CD4-positive, alpha-beta T cell treated with Interleukin-21 for 1 hour (primary cell): ENCODE measurements around the gene MINDY3.
"Not testable (repeated sequence)": the region's sequence is repeated elsewhere in the genome, so short reads cannot be mapped to it uniquely, and the experiment has no call there.

Source experiments
- DNase-seq: peaks from one replicate; pipeline ENCODE4 v3.0.0-alpha.2; 2020

MINDY3 gene

DNA sequence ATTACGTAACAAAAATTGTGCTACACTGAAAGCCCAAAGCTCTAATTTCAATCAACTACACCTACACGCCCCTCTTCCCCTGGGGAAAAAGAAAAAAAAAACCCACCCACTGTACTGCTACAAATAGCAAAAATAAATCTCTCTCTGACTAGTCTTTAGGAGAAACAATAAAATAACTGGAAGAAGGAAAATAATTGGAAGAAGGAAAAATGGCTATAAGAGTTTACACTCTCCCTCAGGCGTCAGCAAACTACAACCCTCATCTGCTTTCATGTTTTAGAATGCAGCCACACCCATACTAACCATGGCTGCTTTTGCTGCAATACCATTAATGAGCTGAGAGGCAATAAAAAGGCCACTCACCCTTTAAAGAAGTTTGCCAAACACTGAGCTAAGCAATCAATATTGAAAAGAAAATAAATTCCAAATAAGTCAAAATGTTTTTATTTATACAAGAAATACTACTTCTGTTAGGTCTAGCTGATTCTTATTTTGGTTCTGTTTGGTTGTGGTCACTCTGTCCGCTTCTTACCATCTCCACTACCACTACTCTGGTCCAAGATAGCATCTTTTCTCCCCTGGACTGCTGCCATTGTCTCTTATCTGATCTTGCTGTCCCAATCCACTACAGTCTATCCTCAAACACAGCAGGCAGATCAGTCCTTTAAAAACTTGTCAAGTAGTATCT is 3.8 kb downstream of the MINDY3 start:
- no peak for DNase-seq

DNA sequence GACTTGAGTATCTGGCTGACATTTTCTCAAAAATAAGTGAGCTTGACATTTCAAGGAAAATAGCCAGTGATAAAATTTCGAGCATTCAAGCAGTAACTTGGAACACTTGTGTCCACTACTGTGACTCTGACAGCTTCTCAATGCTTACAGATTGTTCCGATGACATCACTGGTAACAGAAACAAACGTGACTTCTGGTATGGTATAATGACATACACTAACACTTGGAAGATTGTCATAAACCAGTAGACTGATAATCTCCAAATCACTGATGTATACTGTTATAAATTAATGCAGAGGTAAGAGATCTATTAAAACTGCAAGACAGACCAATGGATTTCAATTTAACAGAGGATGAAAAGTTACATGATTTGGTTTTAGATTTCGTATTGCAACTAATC is 6.5 kb downstream of the MINDY3 start:
- DNase-seq = no peak

DNA sequence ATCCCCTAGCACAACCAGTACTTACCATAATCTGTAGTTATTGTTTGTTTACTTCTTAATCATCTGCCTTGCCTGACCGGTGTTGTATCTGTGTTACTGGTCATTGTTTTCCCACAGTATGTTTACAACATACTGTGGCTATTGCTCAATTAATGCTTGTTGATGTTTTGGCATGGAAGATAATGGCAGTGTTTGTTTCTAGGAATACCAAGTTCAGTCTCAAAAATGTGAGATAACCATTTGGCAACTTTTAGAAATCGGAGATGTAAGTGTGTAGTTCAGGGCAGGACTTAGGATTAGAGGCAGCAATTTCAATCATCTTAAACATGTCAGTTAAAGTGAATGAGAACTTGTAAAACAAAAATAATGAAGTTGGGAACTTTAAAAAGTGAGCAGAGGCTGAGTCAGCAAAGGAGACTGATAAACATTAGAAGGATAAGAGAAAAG is 8.2 kb downstream of the MINDY3 start:
- no peak for DNase-seq

DNA sequence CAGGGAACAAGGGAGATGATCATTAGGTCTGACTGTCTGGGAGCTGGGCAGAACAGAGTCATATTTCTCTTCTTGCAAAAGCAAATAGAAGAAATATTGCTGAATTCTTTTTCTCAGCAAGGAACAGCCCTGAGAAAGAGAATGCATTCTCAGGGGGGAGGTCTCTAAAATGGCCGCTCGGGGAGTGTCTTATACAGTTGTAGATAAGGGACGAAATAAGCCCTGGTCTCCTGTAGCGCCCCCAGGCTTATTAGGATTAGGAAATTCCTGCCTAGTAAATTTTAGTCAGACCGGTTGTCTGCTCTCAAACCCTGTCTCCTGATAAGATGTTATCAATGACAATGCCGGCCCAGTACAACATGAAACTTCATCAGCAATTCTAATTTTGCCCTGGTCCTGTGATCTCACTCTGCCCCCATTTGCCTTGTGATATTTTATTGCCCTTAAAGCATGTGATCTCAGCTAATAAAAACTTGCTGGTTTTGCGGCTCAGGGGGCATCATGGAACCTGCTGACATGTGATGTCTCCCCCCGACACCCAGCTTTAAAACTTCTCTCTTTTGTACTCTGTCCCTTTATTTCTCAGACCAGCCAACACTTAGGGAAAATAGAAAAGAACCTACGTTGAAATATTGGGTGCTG is 9.8 kb downstream of the MINDY3 start:
- not testable (repeated sequence) for DNase-seq

DNA sequence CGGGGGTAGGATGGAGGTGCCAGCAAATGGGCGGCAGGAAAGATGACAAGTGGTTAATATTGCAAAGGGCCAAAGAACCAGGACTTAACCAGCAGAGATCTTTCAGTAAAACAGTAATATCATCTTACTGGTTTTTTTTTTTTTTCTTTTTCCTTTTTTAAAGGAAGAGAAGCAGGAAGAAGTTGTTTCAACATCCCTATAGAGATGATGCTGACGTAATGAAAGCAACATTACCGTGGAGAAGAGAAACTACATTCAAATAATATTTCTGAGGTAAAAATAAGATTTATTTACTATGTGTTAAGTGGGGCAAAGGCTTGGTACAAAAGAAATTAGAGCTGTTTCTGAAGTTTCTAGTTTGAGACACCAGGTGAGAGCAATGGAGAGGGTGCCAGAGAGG is 11.0 kb downstream of the MINDY3 start:
- no peak for DNase-seq

DNA sequence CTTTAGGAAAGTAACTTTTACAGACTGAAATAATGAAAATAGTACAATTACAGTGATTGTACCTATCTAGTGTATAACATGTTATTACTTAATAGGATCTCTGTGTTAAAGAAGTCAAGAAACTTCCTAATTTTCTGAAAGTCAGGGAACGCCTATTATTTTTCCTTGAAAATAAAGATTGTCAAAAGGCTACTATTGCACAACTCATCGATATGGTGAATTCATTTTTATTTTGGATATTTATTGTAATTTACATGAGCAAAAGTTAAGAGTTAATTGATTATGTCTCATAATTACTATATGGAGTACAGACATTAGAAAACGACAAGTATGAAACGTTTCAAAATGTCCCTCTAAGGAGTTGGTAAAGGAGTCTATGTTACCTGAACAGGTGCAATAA is 12.8 kb downstream of the MINDY3 start:
- no peak for DNase-seq

DNA sequence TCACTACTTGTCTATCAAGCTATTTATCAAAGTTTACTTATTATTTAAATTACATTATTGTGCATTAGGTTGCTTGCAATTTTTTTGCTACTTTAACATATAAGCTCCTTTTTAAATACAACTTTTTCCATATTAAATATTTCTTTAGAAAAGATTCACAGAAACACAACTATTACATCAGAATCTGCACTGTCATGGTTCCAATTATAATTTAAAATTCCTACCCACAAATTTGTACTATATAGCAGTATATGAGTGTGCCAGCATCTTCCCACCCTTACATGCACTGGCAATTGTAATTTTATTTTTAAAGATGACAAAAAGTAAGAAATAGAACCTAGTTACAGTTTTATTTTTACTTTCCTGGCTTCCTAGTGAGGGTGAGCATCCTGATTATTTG is 15.8 kb downstream of the MINDY3 start:
- no peak for DNase-seq

DNA sequence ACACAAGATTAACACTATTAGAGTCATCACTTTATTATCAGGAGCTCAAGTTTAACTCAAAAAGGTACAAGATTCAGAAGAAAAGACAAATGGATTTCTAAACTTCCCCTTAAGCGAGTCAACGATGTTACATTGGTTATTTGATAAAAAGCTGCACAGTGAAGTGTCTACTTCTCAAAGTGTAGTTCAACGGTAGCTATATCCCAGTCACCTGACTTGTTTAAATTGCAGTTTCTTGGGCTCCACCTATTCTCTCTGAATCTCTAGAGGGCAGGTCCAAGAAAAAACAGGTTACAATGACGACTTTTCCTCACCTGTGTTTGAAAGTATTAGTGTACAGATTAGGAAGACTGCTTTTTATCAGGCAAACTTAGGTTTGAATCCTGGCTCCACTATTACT is 16.6 kb downstream of the MINDY3 start:
- no peak for DNase-seq

DNA sequence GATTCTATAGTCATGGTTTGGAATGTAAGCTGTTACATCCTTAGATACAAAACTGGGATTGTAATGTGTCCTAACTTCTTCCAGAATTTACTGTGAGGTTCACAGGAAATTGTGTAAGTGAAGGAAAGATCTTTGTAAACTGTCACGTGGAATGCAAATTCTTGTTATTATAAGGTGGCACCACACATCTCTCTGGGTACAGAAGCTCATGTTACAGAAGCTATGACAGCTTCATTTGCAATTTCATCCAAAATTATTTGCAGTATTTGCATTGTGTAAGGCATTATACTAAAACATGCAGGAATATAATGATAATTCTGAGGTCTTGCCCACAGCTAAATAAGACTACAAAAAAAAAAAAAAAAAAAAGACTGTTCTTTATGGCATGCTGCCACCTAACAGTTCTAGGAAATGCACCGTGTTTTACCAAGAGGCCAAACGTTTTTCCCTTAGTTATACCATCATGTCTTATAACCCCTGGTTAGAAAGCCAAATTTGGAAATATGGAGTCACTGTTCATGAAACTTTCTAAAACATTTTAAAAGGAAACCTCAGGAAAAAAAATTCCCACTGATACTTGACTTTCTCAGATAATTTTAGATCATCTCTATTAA is 17.6 kb downstream of the MINDY3 start:
- DNase-seq = no peak

DNA sequence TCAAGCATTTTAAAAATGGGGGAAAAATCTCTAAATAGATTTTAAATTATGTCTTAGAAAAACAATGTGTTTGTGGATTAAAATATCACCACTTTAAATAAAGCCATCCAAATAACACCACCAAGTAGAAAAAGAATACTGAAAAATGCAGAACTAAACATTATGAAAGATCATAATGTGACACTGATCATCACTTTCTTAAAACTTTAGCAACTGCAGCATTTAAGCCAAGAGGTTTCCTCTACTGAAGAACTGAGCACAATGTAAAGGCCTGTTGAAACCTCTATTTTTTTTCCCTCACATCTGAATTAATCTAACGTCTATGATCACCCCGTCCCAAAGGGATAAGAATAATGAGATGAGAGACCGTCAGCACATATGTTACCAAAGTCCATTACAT is 18.6 kb downstream of the MINDY3 start:
- DNase-seq = no peak

DNA sequence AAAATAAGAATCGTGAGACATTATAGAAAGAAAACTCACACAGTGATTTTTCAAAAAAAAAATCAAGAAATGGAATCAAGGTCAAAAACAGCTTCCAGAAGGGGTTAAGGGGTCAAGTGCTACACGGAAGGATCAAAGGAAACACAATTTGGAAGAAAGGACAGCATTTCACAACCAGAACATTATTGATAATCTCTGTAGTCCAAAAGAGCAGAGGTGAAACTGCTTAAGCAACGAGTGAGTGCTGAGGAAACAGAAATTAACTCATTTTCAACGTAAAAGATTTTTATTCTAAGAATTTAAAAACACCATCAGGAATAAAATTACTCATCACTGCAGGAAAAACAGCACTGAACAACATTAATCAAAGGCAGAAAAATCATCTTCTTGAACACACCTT is 23.5 kb downstream of the MINDY3 start:
- DNase-seq = no peak

DNA sequence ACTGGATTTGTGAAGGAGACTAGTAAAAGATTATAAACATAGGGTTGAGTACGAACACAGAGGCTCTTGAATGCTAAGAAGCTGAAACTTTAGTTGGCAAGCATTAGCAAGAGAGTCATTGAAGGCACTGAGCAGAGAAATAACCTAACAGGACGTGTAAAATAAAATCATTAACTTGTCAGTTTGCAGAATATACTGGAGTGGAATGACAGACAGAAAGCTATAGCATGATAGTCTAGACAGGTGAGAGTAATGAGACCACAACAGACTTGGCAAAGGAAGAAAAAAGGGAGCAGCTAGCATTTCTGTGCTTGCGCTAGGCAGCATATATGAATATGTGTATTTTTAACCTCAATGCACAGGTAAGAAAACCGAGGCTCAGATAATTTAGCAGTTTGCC is 30.8 kb downstream of the MINDY3 start:
- DNase-seq = no peak

DNA sequence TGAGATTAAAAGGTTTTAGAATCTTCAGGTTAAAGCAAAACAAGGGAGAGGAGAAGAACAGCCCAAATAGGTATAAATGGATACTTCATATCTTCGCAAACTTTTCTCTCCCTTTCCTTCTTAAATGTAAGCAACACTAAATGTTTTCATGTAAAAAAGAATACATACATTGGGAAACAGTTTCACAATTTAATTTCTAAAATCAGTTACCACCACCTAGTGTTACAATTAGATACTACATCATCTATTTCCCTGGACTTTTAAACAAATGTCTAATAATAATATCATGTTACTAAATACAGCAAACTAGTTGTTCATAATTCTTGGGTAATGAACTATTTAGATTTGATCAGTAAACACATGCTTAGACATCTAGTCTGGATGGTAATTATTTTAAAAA is 35.8 kb downstream of the MINDY3 start:
- DNase-seq = peak; percentile 4

DNA sequence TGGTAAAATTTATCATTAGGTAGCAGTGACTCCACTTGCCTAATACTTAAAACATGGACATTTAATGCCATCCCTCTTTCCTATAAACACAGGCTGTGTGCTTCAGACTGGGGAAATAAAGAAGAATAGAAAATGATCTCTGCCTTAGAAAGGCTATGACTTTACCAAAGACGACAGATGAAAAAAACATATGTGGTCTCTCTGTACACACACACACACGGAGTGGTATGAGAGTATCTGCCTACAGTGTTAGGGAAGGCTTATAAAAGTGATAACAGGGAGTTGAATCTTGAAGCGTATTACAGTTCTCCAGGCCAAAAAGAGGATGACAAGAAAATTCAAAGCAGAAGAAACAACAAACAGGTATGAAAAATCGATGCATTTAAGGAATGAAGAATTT is 38.2 kb downstream of the MINDY3 start:
- DNase-seq = no peak

DNA sequence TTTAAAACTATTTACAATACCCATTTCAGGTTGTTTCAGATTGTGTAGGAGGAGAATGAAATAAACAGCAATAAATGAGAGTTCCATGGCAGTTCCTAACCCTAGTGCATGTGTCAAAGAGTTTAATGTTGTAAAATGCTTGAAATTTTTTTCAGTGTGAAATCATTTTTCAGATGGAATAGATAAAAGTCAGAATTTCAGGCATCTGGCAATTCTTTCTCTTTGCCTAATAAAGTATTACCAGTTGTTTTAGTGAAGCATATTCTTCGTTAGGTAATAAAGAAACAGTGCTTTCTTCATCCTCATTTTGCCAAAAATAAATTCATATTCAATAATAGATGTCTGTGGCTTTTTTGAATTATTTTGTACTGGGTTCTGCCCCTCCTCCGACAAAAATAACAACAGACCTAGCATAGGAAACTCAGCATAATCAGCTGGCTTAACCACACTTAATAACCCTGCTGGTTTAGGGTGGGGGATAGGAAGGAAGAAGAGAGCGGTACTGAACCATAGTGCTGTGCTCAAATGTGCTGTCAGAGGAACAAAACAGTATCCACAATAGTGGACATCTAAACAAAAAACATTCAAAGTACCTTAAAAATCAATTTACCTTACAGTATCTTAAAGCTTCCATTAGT is 39.1 kb downstream of the MINDY3 start:
- DNase-seq = no peak

DNA sequence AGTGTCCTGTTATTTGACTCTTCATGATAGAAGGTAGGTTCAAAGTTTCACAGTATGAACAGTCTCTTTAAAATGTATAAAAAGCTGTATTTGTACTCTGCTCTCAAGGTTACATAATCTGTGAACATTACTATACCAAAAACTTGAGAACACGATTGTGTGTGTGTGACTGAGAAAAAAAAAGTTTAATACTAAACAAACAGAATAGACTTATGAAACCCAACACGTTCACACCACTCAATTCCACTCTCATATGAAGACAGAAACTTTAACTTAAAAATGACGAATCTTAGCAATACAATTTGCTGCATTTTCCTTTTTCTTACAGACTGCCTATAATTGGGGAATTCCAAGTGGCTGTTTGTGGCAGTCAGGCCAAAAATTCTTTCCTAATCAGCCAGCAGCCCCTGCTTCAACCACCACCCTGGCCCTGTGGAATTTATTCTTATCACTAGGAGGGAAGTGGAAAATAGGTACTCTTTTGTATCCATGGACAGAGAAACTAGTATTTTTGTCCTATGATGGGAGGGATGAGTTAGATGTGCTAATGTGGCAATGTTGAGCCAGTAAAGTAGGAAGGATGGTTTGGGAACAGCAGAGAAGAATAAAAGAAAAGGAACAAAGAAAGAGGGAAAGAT is 42.8 kb downstream of the MINDY3 start:
- DNase-seq = no peak

DNA sequence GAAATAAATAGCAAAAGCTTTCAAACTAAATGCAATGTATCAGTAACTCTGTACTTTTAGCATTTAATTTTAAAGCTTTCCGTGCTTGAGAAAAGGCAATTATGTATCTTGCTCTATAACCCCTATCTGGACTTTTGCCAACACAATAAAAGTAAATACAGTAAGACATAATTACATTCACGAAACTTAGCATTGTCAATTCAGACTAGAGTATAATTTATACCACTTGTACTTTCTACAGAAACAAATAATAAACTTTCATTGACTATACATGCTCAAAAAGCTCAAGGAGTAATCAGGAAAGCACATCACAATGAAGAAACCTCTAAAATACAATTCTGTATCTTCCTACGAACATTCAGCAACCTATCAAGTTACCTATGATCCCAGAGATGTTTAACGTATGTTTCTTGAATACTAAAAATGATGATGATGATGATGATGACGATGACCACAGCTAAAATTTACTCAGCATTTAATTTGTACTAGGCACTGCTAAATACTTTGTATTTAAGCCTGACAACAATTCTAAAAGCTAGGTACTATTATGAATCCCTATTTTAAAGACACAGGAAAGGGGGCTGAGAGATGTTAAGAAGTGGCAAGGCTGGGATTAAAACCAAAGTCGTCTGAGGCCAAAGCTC is 44.9 kb downstream of the MINDY3 start:
- no peak for DNase-seq

DNA sequence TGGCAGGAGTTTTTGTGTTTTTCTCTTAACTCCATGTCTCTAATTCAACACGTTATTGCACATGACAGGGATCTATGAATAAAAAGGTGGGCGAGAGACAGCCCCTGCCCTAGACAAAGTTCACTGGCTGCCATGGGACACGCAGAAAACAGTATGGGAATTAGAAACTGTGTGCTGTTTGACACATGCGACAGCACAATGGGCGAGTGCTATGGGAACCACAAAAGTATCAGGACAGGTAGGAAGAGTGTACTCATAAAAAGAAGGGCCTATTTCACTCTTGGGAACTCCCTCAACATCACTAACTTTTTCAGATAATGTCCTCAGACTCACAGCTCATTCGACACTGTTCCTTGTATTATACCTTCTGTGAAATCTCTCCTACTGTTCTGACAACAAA is 45.7 kb downstream of the MINDY3 start:
- DNase-seq = no peak

DNA sequence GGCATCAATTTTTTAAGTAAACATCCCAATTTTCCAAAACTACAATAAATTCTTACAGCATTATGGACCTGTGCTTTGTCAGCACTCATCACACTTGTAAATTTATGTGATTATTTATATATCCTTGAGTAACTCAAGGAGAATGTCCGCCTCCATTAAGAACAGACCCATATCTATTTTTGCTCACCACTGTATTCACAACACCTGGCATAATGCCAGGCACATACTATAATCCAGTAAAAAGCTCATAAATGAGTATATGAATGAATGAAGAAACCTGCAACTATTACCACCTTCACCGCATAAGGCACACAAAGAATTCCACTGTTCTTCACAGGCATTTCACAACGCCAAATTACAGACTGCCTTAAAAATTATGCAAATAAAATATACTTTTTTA is 46.9 kb downstream of the MINDY3 start:
- no peak for DNase-seq

DNA sequence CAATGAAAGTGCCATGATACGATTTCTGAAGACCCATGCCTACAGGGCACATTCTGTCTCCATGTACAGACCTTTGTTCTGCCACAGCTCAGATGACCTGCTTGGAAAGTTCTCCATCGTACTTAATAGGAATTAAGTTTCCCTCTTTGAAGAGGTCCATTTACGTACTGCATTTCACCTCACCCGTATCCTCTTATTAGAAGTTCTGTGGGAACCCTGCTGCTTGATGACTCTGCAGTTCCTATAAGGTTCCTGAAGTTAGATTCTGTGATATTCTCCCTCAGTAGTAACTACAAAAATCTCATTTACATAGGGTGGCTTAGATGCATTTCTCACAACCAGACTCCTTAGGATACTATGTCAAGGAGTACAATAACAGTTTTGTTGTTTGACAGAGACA is 50.9 kb downstream of the MINDY3 start:
- DNase-seq = no peak

DNA sequence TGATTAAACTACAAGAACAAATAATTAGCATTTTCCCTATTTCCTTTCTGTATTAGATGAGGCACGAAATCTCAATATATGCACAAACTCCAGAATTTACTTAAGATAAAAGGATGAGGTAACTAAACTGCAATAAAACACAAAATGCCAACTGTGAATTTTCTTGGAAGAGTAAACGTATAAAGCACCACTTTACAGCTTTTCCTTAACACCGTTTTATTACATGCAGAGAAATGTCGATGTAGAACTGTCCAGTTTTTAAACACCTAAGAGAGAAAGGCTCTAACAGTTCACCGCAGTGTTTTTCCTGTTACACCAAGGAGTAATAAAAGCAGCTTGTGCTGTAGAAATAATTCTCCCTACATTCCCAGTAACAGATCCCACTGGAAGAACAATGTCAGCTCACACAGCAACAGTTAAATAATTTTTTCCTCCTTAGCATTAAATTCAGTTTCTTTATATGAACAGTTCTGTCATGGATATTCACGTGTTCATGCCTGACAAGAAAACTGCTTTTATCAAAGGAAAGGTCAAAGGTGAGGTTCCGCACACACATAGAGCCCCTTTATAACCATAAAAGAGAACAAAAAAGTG is 52.0 kb downstream of the MINDY3 start:
- DNase-seq = no peak

DNA sequence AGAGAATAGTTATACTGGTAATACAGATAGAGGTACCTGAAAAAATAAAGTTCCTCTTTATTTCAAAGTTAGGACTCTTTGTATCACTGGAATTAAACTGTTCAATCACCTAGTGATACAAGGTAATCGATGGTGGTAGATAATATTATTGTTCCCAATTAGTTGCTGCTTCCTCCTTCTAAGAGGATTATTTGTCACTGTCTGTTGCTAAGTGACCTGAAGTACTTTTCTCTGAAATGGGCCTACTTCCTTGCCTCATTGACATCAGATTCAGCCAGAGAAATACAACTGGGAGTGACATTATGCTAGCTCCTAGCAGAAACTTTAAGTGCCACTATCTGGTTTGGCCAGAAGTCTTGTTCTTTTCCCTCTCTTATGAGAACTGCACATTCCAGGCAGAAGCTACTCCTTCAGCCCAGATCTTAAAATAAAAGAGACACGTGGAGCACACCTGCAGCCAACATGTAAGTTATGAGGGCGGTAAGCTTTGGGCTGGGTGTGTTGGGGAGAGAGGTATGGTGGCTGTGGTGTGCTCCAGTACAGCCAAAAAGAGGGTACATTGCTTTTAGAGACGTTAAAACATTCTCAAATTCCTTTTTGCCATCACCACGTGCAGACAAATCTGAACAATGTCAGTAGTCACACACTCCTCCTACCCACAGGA is 54.8 kb downstream of the MINDY3 start:
- no peak for DNase-seq
